Measurements from ENCODE around the gene SIGLEC6.
A peak's percentile ranks its signal among the peaks of the same experiment; 100 is the strongest.

Gene SIGLEC6

GRCh38 chr19:51521357-51521756 is 10.1 kb downstream of the SIGLEC6 start:
- TF ChIP-seq SIN3A (IDR thresholded peaks at IDR 0.05; ENCODE audit: borderline replicate concordance, insufficient read depth, low read length), result no peak

DNA sequence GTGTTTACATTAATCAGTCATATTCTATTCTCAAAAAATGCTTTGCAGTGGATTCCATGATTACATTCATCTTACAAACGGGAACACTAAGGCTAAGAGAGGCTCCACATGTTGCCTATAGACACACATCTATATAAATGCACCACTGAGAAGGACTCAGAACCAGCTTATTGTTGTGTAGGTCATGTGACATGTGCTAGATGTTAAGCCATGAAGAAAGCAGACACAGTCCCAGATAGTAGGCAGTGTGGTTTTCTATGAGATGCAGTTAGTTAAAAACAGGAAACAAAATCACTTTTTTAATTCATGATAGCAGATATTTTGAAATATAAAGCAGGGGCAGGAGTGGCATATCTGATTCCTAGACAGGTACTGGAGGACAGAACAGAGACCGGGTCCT is 10.7 kb downstream of the SIGLEC6 start:
- TF ChIP-seq REST (IDR thresholded peaks at IDR 0.05; ENCODE audit: insufficient read depth in 1 of 2, low read depth in 2 of 2, low read length in 2 of 2), result no peak
- no peak for TF ChIP-seq TAF1 (IDR thresholded peaks at IDR 0.05; ENCODE audit: borderline replicate concordance, insufficient read depth, low read length)
- TF ChIP-seq FOXP2 (optimal IDR thresholded peaks at IDR 0.05; ENCODE audit: borderline replicate concordance, extremely low read depth, extremely low read length, insufficient read depth), result no peak

DNA sequence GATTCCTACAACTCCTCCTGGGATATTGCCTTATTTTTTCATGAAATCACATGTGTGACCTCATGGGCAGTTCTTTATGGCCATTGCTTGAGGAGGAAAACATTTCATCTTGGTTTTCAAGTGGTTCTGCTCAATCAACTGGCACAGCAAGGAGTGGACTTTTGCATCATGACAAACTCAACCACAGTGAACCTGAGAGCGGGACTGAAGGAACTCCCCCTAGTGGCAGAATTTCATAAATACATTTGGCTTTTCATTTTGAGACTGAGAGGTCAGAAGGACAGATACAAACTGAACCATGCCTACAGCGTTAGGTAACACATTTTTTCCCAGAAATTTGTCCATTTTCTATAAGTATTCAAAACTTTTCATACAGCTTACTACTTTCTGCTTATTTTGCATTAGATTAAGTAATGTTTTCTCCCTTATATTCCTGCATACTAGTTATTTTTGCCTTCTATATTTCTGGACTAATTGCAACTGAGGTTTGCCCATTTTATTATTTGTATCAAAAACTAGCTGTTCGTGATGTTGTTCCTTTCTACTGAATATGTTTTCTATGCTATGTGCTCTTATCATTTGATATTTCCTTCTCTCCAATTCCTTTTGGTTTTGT is 16.5 kb downstream of the SIGLEC6 start:
- TF ChIP-seq REST (IDR thresholded peaks at IDR 0.05; ENCODE audit: insufficient read depth in 1 of 2, low read depth in 2 of 2, low read length in 2 of 2), result peak in 1 of 2 experiments; percentile 46; a peak in 1 of 4 replicates
- TF ChIP-seq SIN3A (IDR thresholded peaks at IDR 0.05; ENCODE audit: borderline replicate concordance, insufficient read depth, low read length), result no peak

GRCh38 chr19:51513968-51514367 is 17.5 kb downstream of the SIGLEC6 start:
- TF ChIP-seq FOXP2 (optimal IDR thresholded peaks at IDR 0.05; ENCODE audit: borderline replicate concordance, extremely low read depth, extremely low read length, insufficient read depth) (no peak), TAF1 (IDR thresholded peaks at IDR 0.05; ENCODE audit: borderline replicate concordance, insufficient read depth, low read length) (no peak), SIN3A (IDR thresholded peaks at IDR 0.05; ENCODE audit: borderline replicate concordance, insufficient read depth, low read length) (no peak), POLR2AphosphoS5 (IDR thresholded peaks at IDR 0.05; ENCODE audit: low read depth, low read length) (no peak), REST (IDR thresholded peaks at IDR 0.05; ENCODE audit: insufficient read depth in 1 of 2, low read depth in 2 of 2, low read length in 2 of 2) (no peak)

GRCh38 chr19:51511353-51511752 is 20.1 kb downstream of the SIGLEC6 start:
- TF ChIP-seq FOXP2 (optimal IDR thresholded peaks at IDR 0.05; ENCODE audit: borderline replicate concordance, extremely low read depth, extremely low read length, insufficient read depth), result no peak
- no peak for TF ChIP-seq TAF1 (IDR thresholded peaks at IDR 0.05; ENCODE audit: borderline replicate concordance, insufficient read depth, low read length)
- no peak for TF ChIP-seq POLR2AphosphoS5 (IDR thresholded peaks at IDR 0.05; ENCODE audit: low read depth, low read length)
- no peak for TF ChIP-seq SIN3A (IDR thresholded peaks at IDR 0.05; ENCODE audit: borderline replicate concordance, insufficient read depth, low read length)
- TF ChIP-seq REST (IDR thresholded peaks at IDR 0.05; ENCODE audit: insufficient read depth in 1 of 2, low read depth in 2 of 2, low read length in 2 of 2), result no peak
